Gastrocnemius medialis (tissue), 4 donors: Measurements from ENCODE around the gene RBPJL. TPM values are rescaled to one million over a fixed set of nuclear protein-coding genes. Genes with fewer than 3 reads are reported as not detected.

Experiments
- ATAC-seq, 2 donors: fragments of 150-250 bp; one replicate each; pipeline ENCODE4 v1.9.1; 2016
- DNase-seq, 2 donors: peaks; one replicate each; pipeline ENCODE4 v3.0.0-alpha.2; 2019
- H3K27ac ChIP-seq, 4 donors: fragments of 200-600 bp; sonication (generic); 1 replicate in 1 of 4; 2 replicates in 3 of 4; pipeline ENCODE4 v1.5.1; 2016 to 2018; ENCODE audit warnings: mild to moderate bottlenecking in 2 of 4, moderate library complexity in 1 of 4
- H3K27me3 ChIP-seq, 3 donors: fragments of 200-600 bp; sonication (generic) in 2 of 3; 1 replicate in 1 of 3; 2 replicates in 2 of 3; pipeline versions ENCODE4 v1.5.1 to v1.6.0; 2016 to 2019; ENCODE audit warnings: mild to moderate bottlenecking in 1 of 3, moderate library complexity in 1 of 3
- H3K36me3 ChIP-seq, 2 donors: fragments of 200-600 bp; sonication (generic) in 1 of 2; one replicate each; pipeline ENCODE4 v1.5.1; 2017 to 2018
- H3K4me1 ChIP-seq, 2 donors: fragments of 200-600 bp; sonication (generic) in 1 of 2; one replicate each; pipeline ENCODE4 v1.5.1; 2016 to 2017; ENCODE audit warnings: mild to moderate bottlenecking in 2 of 2
- H3K4me3 ChIP-seq, 4 donors: fragments of 200-600 bp; sonication (generic) in 3 of 4; 1 replicate in 1 of 4; 2 replicates in 3 of 4; pipeline ENCODE4 v1.5.1; 2016 to 2019; ENCODE audit warnings: mild to moderate bottlenecking in 2 of 4
- H3K9me3 ChIP-seq, 3 donors: fragments of 200-600 bp; sonication (generic) in 2 of 3; 1 replicate in 1 of 3; 2 replicates in 2 of 3; pipeline ENCODE4 v1.5.1; 2016 to 2019
- POLR2A ChIP-seq, 2 donors: fragments of 450-650 bp; IDR thresholded peaks; one replicate each; pipeline ENCODE4 v1.6.1; 2017; ENCODE audit warnings: antibody characterized with exemption in 2 of 2, mild to moderate bottlenecking in 2 of 2, moderate library complexity in 2 of 2
- in situ Hi-C, 4 donors: fragments of 200-750 bp; cut with MboI; loops; one replicate each; pipeline versions ENCODE4 v1.15.0 to v1.8.0; 2017; ENCODE audit warnings: low sequenced_read_pairs in 4 of 4
- intact Hi-C: fragments of 100-400 bp; cut with DNase I; formaldehyde crosslinking; loops from one replicate; pipeline ENCODE4 v1.15.1; 2023; ENCODE audit warnings: low total_unique reads
- total RNA-seq, 4 donors: library from RNA; depleted of rRNA; stranded (reverse); fragments of >200 nt; gene quantifications; one replicate each; pipeline versions ENCODE4 v1.1.0 to v1.2.3, GENCODE V29; 2016
- TF ChIP-seq, protein P1 (sequence below), 5 experiments: fragments of 450-650 bp in 3 of 5; fragments of 200-600 bp in 2 of 5; sonication (generic) in 2 of 5; IDR thresholded peaks in 4 of 5; conservative IDR thresholded peaks in 1 of 5; 1 replicate in 4 of 5; 2 replicates in 1 of 5; pipeline ENCODE4 v1.5.1; 2016 to 2019; ENCODE audit warnings: antibody characterized with exemption in 5 of 5, mild to moderate bottlenecking in 3 of 5, moderate library complexity in 3 of 5

Gene RBPJL
- total RNA-seq, 4 donors from 2014 or later = not detected

- Histone ChIP-seq H3K9me3 (no peaks in the 10 kb centered on the region), H3K27me3 (peaks cover 11 to 18% (median 17%) of the 10 kb centered on the region in 3 donors), H3K27ac (no peak overlapping the region), H3K4me1 (peaks cover 0 to 9% of the 10 kb centered on the region in 2 donors), H3K36me3 (no peaks in the 10 kb centered on the region), H3K4me3 (no peak overlapping the region)
- TF ChIP-seq, protein P1, sequence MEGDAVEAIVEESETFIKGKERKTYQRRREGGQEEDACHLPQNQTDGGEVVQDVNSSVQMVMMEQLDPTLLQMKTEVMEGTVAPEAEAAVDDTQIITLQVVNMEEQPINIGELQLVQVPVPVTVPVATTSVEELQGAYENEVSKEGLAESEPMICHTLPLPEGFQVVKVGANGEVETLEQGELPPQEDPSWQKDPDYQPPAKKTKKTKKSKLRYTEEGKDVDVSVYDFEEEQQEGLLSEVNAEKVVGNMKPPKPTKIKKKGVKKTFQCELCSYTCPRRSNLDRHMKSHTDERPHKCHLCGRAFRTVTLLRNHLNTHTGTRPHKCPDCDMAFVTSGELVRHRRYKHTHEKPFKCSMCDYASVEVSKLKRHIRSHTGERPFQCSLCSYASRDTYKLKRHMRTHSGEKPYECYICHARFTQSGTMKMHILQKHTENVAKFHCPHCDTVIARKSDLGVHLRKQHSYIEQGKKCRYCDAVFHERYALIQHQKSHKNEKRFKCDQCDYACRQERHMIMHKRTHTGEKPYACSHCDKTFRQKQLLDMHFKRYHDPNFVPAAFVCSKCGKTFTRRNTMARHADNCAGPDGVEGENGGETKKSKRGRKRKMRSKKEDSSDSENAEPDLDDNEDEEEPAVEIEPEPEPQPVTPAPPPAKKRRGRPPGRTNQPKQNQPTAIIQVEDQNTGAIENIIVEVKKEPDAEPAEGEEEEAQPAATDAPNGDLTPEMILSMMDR (IDR thresholded peaks at IDR 0.05 in 4 of 5, conservative IDR thresholded peaks at IDR 0.05 in 1 of 5) = no peak
- no peak for TF ChIP-seq POLR2A (IDR thresholded peaks at IDR 0.05)
- intact Hi-C loops (no loop called here), in situ Hi-C loops (loop anchor here in 1 of 4 donors (10.0 kb wide), 1 partner anchor 264 kb away; no protein-coding TSS in a partner anchor)
- no peak for ATAC-seq
- DNase-seq = no peak
These were observed 2.4 kb downstream of the RBPJL start for GRCh38 chr20:45309075-45309474.

DNA sequence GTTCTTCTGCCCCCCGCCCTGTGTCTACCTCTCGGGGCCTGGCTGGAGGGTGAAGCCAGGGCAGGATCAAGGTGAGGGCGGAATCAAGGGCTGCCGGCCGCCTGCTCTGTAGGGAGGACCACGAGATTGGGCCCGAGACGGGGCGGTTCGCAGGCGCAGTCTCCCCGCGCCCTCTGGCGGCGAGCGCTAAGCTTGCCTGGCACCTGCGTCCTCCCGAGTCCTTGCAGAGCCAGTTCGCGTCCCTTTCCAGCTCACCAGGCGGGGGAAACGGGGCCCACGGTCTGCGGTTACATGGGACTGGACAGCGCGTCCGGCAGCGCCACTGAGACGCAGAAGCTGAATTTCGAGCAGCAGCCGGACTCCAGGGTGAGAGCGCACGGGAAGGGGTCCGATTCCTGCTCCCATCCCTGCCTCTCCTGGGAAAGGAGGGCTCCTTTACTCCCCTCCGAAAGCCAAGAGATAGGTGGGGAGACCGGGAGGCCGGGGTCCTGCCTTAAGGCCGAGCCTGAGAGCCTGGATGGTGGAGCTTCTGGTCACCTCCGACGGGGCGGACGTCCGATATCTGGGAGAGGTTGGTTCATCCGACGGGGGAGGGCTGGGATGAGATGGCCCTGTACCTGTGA is 5.1 kb downstream of the RBPJL start:
- in situ Hi-C loops = loop anchor here in 2 of 4 donors (10.0 kb wide), 3 partner anchors 63 to 463 kb away; partner anchors contain the start of gene TP53TG5 (in 1 of the 2)
- no peaks in the 10 kb centered on the region for H3K36me3 ChIP-seq
- peaks cover 6 to 20% (median 13%) of the 10 kb centered on the region in 3 donors for H3K27me3 ChIP-seq
- H3K9me3 ChIP-seq = no peaks in the 10 kb centered on the region
- peaks cover 0 to 5% of the 10 kb centered on the region in 2 donors for H3K4me1 ChIP-seq
- ATAC-seq = no peak
- TF ChIP-seq, protein P1 (IDR thresholded peaks at IDR 0.05 in 4 of 5, conservative IDR thresholded peaks at IDR 0.05 in 1 of 5) = peak; percentile 35 to 82 (median 69)
- no peak for TF ChIP-seq POLR2A (IDR thresholded peaks at IDR 0.05)
- H3K4me3 ChIP-seq = no peak overlapping the region
- DNase-seq = no peak
- intact Hi-C loops = loop anchor here (5.0 kb wide), 1 partner anchor 269 kb away; no protein-coding TSS in a partner anchor
- no peak overlapping the region for H3K27ac ChIP-seq

DNA sequence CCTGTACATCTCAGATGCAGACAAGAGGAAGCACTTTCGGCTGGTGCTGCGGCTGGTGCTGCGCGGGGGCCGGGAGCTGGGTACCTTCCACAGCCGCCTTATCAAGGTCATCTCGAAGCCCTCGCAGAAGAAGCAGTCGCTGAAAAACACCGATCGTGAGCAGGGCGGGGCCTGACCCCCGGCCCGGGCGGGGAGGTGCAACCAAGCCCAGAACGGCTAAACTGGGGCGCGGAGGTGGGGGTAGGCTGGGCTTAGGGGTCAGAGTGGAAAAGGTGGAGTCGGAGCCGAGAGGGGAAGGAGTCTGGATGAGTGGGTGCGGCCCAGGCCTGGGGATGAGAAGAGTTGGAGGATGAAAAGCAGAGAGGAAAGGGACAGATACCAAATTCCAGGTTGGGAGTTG is 5.6 kb downstream of the RBPJL start:
- TF ChIP-seq POLR2A (IDR thresholded peaks at IDR 0.05) = no peak
- TF ChIP-seq, protein P1 (IDR thresholded peaks at IDR 0.05 in 4 of 5, conservative IDR thresholded peaks at IDR 0.05 in 1 of 5) = no peak
- in situ Hi-C loops = loop anchor here in 2 of 4 donors (10.0 kb wide), 3 partner anchors 63 to 463 kb away; partner anchors contain the start of gene TP53TG5 (in 1 of the 2)

GRCh38 chr20:45313065-45313695 is 6.5 kb downstream of the RBPJL start:
- Histone ChIP-seq H3K27me3 (peaks cover 9 to 17% (median 17%) of the 10 kb centered on the region in 3 donors), H3K36me3 (no peaks in the 10 kb centered on the region), H3K4me3 (no peak overlapping the region), H3K9me3 (no peaks in the 10 kb centered on the region), H3K4me1 (peaks cover 0 to 4% of the 10 kb centered on the region in 2 donors), H3K27ac (no peak overlapping the region)
- in situ Hi-C loops (loop anchor here in 2 of 4 donors (10.0 kb wide), 3 partner anchors 62 to 462 kb away; partner anchors contain the start of gene TP53TG5 (in 1 of the 2)), intact Hi-C loops (loop anchor here (5.0 kb wide), 1 partner anchor 271 kb away; no protein-coding TSS in a partner anchor)
- DNase-seq = no peak
- TF ChIP-seq POLR2A (IDR thresholded peaks at IDR 0.05) = no peak
- TF ChIP-seq, protein P1 (IDR thresholded peaks at IDR 0.05 in 4 of 5, conservative IDR thresholded peaks at IDR 0.05 in 1 of 5) = no peak
- ATAC-seq = no peak

More for the DNA sequence above, 5.6 kb downstream of the RBPJL start:
- DNase-seq (no peak), ATAC-seq (no peak)
- intact Hi-C loops = loop anchor here (5.0 kb wide), 1 partner anchor 270 kb away; no protein-coding TSS in a partner anchor
- Histone ChIP-seq H3K4me3 (no peak overlapping the region), H3K9me3 (no peaks in the 10 kb centered on the region), H3K4me1 (peaks cover 0 to 5% of the 10 kb centered on the region in 2 donors), H3K36me3 (no peaks in the 10 kb centered on the region), H3K27ac (no peak overlapping the region), H3K27me3 (peaks cover 9 to 20% (median 15%) of the 10 kb centered on the region in 3 donors)
